NCI-H1694 (cell line): Measurements from ENCODE around the gene SULT4A1.
"Not testable (repeated sequence)": the region's sequence is repeated elsewhere in the genome, so short reads cannot be mapped to it uniquely, and the experiment has no call there.

Source experiments
- DNase-seq: peaks from one replicate; lab custom pipeline; 2025; lab: John Stamatoyannopoulos, UW

SULT4A1 gene, protein sequence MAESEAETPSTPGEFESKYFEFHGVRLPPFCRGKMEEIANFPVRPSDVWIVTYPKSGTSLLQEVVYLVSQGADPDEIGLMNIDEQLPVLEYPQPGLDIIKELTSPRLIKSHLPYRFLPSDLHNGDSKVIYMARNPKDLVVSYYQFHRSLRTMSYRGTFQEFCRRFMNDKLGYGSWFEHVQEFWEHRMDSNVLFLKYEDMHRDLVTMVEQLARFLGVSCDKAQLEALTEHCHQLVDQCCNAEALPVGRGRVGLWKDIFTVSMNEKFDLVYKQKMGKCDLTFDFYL

GRCh38 chr22:43862074-43862881 lies at the start of gene SULT4A1:
Gene SULT4A1, minus strand, starts transcription at chr22:43862513. Its CDS starts 131 bp downstream, at chr22:43862382.
- peak; percentile 24 for DNase-seq

DNA sequence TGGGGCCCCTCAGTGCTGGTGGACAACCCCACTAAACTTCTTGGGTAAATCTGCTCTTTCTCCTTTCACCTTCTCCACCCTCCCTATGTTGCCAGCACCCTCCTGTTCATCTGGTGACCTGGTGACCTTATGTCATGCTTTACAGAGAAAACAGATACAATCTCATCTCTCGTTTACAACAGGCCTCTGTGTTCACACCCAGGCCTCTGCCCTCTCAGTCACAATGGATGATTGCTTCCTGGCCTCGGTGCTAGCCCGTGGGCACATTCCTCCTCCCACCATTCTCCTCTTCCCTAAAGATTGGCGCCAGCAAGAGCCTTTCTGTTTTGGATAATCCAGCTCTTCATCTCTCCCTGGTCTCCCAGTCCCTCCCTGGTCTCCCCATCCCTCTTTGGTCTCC lies 49.0 kb upstream of the SULT4A1 start:
- DNase-seq, result no peak

DNA sequence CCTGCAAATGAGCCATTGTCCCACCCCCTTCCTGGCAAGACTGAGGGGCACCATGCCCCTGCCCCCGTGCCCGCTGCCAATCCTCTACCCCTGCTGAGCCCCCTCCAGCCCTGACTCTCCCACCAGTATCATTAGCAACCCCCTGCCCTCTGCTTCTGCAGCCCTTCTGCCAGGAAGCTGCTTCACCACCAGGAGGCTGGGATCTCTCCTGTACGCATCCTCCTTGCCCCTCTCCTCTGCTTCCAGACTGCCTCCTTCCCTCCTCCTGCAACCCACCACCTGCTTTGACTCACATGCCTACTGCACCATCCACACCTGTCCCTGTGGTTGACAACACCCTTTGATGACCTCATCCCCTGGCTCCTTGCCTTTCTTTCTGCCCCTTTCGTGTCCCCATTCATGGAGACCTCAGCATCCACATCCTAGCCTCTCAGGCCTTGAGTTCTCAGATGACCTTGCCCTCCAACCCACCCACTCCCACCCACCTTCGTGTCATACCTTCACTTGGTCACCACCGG lies 47.9 kb upstream of the SULT4A1 start:
- DNase-seq, result no peak

GRCh38 chr22:43909708-43910107 lies 47.4 kb upstream of the SULT4A1 start:
- DNase-seq, result no peak

DNA sequence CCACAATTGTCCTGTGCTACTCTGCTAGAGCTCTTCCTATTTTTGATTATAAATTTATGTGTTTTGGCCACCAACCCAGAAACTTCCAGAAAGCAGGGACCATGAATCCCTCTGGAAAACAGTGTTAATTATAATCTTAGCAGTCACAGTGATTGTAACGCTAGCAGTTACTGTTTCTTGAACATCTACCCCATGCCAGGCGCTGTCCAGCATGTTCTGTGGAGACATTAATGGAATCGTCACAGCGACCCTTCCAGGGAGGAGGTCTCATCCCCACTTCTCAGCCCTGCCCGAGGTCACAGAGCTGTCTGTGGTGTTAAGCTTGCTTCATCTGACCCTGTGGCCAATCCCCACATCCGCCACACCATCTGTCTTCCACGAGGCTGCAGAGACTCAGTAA lies 43.4 kb upstream of the SULT4A1 start:
- no peak for DNase-seq

- not testable (repeated sequence) for DNase-seq
Observed at GRCh38 chr22:43904412-43904811, 42.1 kb upstream of the SULT4A1 start.

- not testable (repeated sequence) for DNase-seq
Observed at GRCh38 chr22:43903033-43903432, 40.7 kb upstream of the SULT4A1 start.

DNA sequence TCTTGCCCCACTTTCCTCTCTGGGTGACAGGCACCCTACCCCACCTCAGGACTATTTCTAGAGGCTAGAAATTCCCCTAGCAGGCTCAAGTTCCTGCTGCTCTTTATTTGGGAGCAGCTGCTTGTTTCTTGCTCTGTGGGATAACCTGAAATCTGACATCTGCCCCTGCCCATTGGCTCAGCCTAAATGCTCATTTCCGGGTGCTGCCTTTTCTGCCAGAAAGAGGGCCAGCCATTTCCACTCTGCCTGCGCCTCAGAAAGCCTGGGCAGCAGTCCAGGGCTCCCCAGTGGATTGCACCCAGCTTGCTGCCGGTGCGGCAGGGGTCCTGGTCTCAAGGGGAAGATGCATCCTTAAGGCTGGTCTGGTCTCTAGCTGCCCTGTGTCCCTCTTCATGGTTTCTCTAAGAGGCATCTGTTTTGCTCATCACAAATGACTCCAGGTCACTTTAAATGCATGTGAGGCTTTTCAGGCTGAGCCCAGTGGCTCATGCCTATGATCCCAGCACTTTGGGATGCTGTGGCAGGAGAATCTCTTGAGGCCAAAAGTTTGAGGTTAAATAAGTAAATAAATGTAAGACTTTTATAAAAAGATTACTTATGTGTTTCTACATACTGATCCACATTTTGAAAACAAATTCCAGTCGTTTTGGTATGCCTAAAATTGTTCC lies 39.8 kb upstream of the SULT4A1 start:
- no peak for DNase-seq

- no peak for DNase-seq
Observed at GRCh38 chr22:43900206-43900605, 37.9 kb upstream of the SULT4A1 start.

GRCh38 chr22:43897751-43898261 lies 35.5 kb upstream of the SULT4A1 start:
- no peak for DNase-seq

DNA sequence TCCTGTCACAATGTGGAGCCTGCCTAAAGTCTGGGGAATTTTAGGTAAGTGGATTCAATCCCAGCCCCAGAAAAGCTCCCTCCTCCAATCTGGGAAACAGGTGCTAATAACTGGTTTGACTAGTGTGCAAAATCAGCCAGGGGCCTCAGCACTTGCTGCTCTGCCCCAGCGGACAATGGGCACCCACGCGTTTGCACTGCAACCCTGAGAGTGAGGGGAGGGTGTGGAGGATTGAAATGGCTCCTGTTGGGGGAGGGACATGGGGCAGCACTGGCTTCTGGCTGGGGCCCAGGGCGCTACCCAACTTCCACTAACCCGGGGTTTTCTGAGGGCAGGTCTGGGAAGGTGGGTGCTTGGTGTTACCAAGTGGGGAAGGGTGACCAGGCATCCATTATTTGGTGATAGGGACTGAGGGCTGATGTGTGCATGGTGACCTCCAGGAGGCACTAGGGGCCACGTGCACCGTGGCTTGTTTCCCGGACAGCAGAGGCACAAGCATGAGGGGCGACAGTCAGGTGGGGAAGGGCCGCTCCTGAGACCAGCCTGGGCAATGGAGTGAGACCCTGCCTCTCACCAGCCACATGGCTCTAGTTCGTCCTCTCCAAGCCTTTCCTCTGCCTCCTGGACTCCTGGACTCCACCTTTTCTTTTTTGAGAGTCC lies 33.8 kb upstream of the SULT4A1 start:
- DNase-seq, result no peak

GRCh38 chr22:43894122-43894521 lies 31.8 kb upstream of the SULT4A1 start:
- no peak for DNase-seq

DNA sequence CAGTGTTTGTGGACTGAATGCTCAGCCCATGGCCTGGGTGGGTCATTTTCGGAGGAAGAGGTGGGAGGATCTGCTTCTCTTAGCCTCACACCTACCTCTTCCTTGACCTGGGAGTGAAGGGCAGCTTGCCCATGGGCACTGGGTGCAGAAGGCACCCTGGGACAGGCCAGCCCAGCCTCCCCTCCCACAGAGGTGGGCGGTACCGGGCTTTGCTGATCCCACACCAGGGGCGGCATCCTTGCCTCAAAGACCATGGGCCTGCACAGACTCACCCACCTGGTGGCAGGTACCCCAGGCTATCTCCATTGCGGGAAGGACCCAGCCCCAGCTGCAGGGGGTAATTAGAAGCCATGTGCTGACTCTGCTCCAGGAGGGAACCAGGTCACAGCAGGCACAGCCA lies 31.0 kb upstream of the SULT4A1 start:
- DNase-seq, result no peak

- no peak for DNase-seq
Observed at GRCh38 chr22:43892183-43892894, 30.0 kb upstream of the SULT4A1 start.

DNA sequence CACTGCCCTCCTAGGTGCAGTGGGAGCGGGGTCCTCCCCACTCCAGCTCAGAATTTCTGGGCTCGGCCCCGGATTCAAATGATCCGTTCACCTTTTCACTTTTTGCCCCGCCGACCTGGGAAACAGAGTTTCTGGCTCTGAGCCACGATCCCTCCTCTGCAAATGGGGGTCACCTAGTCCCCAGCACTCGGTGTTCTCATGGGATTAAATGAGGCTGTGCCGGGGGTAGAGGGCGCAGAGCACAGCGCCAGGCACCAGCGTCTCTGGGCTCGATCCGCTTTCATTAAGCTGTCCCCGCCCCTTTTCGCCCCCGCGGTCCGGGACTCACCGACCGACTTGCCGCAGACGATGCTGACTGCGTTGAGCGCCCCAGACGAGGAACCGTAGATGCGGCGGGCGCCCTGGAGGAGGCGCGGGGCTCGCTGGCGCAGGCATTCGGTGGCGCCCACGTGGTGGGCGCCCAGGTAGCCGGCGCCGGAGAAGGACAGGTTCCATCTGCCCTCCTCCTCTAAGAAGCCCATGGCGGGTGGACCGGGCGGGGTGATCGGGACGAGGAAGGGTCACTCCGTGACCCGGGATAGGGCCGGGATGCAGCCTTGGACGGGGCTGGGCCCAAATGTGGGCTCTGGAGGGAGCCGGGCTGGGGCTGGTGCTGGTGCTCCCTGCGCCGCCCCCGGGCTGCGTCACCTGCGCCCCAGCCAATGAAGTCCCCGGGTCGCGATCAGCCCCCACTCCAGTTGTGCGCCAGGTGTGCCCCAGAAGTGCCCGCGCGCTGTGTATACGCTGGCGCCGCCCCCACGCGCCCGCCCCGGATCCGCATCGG lies 29.3 kb upstream of the SULT4A1 start, which contains the start of gene PNPLA5:
TSS of gene PNPLA5 (minus strand) at position 654 of the 823 bp plus-strand sequence. CDS start at position 521, 133 bp downstream.
- no peak for DNase-seq

DNA sequence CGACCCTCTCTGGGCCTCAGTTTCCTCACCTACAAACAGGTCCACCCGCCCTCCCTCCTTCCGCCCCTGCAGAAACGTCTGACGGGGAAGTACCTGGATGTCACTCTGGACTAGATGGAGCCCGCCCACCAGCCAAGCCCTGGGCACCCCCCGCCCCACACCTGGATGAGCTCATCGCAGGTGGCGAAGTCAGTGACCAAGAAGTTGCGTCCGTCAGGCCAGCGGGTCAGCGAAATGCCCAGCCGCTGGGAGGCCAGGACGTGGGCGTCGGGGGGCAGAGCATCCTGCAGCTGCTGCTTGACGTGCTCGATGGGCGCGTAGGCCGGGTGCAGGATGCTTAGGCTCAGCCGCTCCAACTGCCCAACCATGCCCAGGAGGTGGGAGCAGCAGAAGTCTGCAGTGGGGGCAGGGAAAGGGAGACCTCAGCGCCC lies 28.6 kb upstream of the SULT4A1 start:
- no peak for DNase-seq

GRCh38 chr22:43889860-43890253 lies 27.5 kb upstream of the SULT4A1 start:
- no peak for DNase-seq

- DNase-seq, result no peak
Observed at GRCh38 chr22:43889201-43889859, 27.0 kb upstream of the SULT4A1 start.

GRCh38 chr22:43888740-43889139 lies 26.4 kb upstream of the SULT4A1 start:
- no peak for DNase-seq

GRCh38 chr22:43887391-43887790 lies 25.1 kb upstream of the SULT4A1 start:
- no peak for DNase-seq
